Cerebellar cortex (tissue), 1 donor: ENCODE measurements around the gene RGS11.
A peak's percentile ranks its signal among the peaks of the same experiment; 100 is the strongest.

ENCODE experiments used
- DNase-seq: peaks from one replicate; pipeline ENCODE4 v3.0.0-alpha.2; 2015; ENCODE audit warnings: low spot score

The RGS11 gene

DNA sequence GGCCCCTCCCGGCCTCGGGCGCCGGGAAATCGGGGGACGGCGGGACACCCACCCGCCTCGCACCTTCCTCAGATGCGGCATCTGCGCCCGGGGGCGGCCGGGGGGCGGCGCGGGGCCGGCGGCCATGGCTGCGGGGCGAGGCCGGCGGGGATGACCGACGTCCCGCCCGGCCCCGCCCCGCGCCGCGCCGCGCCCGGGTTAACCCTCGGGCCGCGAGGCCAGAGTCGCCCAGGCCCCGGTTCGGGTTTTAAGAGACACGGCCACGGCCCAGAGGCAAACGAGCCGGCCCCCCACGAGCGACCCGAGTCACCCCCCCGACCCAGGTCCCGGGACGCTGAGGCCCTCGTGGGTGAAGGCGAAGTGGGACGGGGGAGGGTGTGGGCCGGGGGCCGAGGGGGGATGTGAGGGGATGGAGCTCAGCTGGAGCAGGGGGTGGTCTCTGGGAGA is at the start of gene RGS11:
Gene RGS11, minus strand, starts transcription at position 159 of the 447 bp plus-strand sequence. Its CDS starts 33 bp downstream, at position 126.
- no peak for DNase-seq

DNA sequence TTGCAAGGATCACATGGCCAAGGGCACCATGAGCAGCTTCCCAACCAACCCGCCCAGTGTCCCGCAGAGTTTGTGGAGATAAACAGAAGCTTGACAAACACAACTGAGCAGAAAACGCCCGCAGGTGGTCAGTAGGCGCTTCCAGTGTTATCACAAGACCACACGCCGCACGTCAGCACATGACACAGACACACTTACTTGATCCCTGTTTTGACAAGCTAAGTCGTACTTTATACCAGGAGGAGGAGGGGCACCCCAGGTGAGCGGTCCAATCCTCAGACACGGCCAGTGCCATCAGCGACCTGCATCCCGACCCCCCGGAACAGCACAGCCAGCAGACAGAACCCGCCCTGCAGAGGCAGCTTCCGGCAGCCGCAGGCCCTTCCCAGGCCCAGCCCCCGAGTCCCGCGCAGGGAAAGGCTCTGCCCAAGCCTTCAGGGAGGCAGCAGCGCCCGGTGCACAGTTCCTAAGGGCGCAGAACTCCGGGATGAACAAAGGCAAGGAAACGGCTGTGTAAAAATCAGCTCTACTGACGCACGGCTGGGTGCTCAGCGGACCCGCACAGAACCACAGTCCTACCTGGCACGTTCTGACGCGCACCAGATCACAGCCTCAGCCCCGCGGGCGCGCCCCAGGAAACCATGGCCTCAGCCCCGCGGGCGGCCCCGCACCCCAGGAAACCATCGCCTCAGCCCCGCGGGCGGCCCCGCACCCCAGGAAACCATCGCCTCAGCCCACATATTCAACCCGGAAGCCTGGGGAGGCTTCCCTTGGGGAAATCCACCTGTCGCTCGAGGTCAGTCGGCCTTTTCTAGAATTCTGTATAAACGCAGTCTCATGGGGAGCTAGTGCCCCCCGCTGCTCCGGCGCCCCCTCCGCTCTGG is 48.9 kb upstream of the RGS11 start:
- no peak for DNase-seq

- DNase-seq, result no peak
Measured at GRCh38 chr16:324201-324450, 48.4 kb upstream of the RGS11 start.

DNA sequence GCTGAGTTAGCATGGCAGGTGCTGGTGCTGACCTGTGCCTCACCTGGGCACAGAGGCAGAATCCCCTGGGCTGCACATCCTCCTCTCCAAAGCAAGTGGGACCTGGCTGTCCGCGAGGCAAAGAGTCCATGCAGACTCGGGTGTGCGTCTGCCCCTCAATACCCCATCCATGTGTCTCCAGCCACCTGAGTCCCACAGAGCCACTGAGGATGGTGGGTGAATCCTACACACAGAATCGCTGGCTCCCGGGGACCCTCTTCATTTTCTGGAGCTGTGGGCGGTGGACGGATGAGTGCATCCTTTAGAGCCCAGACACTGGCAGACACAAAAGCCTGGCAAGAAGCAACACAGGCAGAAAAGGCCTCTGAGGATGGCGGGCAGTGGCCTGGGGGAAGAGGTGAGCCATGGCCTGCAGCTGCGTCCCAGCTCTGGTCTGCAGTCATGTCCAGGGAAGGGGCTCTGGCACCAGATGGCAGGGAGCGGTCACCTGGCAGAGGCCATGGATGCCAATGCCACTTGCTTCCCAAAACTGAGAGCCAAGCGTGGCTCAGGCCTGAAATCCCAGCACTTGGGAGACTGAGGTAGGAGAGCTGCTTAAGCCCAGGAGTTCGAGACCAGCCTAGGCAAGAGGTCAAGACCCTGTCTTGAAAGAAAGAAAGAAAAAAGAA is 46.9 kb upstream of the RGS11 start:
- no peak for DNase-seq

DNA sequence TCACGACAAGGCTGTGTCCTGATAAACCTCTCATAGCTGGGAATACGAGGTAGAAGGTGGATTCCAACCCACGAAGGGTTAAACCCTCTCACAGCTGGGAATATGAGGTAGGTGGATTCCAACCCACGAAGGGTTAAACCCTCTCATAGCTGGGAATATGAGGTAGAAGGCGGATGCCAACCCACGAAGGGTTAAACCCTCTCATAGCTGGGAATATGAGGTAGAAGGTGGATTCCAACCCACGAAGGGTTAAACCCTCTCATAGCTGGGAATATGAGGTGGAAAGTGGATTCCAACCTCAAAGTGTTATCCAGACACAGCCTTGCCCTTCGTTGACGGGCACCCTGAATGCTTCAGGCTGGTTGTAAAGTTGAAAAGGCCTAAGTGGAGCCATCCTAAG is 45.8 kb upstream of the RGS11 start:
- DNase-seq, result no peak

GRCh38 chr16:320206-320605 is 44.5 kb upstream of the RGS11 start:
- DNase-seq, result no peak

DNA sequence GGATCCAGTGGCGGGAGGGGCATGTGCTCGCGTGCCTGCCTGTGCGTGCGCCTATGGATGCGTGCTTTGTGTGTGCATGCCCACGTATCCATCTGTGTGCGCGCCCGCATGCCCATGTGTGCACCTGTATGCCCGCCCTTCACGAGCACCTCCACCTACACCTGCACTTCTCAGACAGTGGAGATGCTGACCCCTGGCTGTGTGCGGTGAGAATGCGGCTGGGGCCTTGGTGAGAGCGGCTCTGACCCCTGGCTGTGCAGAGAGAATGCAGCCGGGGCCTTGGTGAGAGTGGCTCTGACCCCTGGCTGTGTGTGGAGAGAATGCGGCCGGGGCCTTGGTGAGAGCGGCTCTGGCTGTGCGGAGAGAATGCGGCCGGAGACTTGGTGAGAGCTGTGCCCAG is 42.9 kb upstream of the RGS11 start:
- no peak for DNase-seq

GRCh38 chr16:317583-317982 is 41.8 kb upstream of the RGS11 start:
- DNase-seq, result no peak

GRCh38 chr16:316741-317464 is 41.2 kb upstream of the RGS11 start:
- DNase-seq, result no peak

- no peak for DNase-seq
Measured at GRCh38 chr16:314795-315299, 39.1 kb upstream of the RGS11 start.

DNA sequence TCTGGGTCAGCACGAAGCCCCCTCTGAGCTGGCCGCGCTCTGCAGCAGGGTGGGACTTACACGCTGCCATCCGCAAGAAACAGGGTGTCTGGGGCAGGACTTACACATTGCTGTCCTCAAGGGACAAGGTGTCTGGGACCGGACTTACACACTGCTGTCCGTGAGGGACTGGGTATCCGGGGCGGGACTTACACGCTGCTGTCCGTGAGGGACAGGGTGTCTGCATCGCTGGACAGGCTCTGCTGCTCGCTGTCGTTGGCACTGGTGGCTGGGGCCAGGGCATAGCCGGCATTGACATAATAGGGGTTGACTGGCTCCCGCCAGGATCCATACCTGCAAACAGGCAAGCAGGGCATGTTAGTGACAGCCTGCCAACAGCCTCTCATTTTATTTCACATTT is 38.6 kb upstream of the RGS11 start:
- DNase-seq, result peak; percentile 74

- no peak for DNase-seq
Measured at GRCh38 chr16:311725-312124, 36.0 kb upstream of the RGS11 start.

DNA sequence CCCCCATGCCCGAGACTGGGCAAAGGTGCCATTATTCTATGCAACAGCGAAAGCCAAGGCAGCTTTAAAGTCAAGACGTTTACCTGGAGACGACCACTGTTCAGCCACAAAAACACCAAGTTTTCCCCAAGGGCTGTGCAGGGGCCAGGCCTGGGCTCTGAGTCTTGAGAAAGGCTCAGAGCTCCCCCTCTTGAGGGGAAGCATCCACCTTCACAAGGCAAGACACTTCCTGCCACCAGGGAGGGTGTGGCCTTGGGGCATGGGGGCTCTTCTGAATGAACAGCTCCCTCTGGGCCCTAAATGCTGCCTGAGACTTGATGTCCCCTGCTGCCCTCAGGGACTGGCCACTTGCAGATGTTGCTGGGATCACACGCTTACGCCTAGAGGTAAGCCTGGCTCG is 33.7 kb upstream of the RGS11 start:
- no peak for DNase-seq

GRCh38 chr16:307691-308312 is 32.1 kb upstream of the RGS11 start:
- no peak for DNase-seq

GRCh38 chr16:306911-307370 is 31.2 kb upstream of the RGS11 start:
- no peak for DNase-seq

- DNase-seq, result no peak
Measured at GRCh38 chr16:305916-306626, 30.3 kb upstream of the RGS11 start.

GRCh38 chr16:303760-304505 is 28.2 kb upstream of the RGS11 start:
- no peak for DNase-seq

DNA sequence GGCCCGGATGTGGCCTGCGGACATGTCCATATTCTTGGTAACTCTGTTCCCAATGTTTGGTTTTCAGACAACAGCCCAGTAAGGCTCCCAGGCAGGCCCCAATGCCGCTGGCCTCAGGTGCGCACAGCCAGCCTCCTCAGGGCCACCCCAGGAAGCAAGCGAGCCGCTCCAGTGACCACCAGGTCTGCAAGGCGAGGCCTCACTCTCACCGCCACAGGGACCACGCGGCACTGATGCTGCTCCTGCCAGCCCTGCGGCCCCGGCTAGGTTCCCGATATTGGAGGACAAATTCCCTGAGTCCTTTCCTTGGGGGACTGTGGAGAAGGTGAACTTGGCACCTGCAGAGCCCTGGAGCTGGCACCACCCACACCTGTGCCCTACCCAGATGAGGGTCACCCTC is 26.2 kb upstream of the RGS11 start:
- DNase-seq, result no peak

GRCh38 chr16:301235-301634 is 25.5 kb upstream of the RGS11 start:
- no peak for DNase-seq

- no peak for DNase-seq
Measured at GRCh38 chr16:297832-298231, 22.1 kb upstream of the RGS11 start.
